HG03139 (cell line): Measurements from ENCODE around the gene PPFIA1.

Experiments
- ATAC-seq: cut with Tn5 transposase; IDR thresholded peaks from one replicate; pipeline ENCODE4 v1.9.1; 2021; ENCODE audit not compliant: unreplicated experiment

Gene PPFIA1

GRCh38 chr11:70296681-70297080, 26.2 kb downstream of the PPFIA1 start:
- ATAC-seq = no peak

- ATAC-seq = no peak
These were observed 26.9 kb downstream of the PPFIA1 start for GRCh38 chr11:70297341-70297740.

GRCh38 chr11:70298243-70298915, 27.9 kb downstream of the PPFIA1 start:
- ATAC-seq = no peak

GRCh38 chr11:70299636-70300035, 29.1 kb downstream of the PPFIA1 start:
- ATAC-seq = no peak

- no peak for ATAC-seq
These were observed 30.7 kb downstream of the PPFIA1 start for GRCh38 chr11:70301191-70301590.

- no peak for ATAC-seq
These were observed 31.4 kb downstream of the PPFIA1 start for GRCh38 chr11:70301721-70302418.

- no peak for ATAC-seq
These were observed 31.9 kb downstream of the PPFIA1 start for GRCh38 chr11:70302419-70302752.

GRCh38 chr11:70303070-70303469, 32.6 kb downstream of the PPFIA1 start:
- no peak for ATAC-seq

- ATAC-seq = no peak
These were observed 33.7 kb downstream of the PPFIA1 start for GRCh38 chr11:70304208-70304603.

- no peak for ATAC-seq
These were observed 35.0 kb downstream of the PPFIA1 start for GRCh38 chr11:70305501-70305900.

GRCh38 chr11:70306586-70307033, 36.1 kb downstream of the PPFIA1 start:
- ATAC-seq = no peak

GRCh38 chr11:70307176-70307575, 36.7 kb downstream of the PPFIA1 start:
- ATAC-seq = no peak

GRCh38 chr11:70311616-70312015, 41.1 kb downstream of the PPFIA1 start:
- no peak for ATAC-seq

GRCh38 chr11:70312401-70313357, 42.2 kb downstream of the PPFIA1 start:
- ATAC-seq = no peak

- no peak for ATAC-seq
These were observed 43.5 kb downstream of the PPFIA1 start for GRCh38 chr11:70313945-70314344.

GRCh38 chr11:70314730-70315129, 44.2 kb downstream of the PPFIA1 start:
- no peak for ATAC-seq

- no peak for ATAC-seq
These were observed 45.2 kb downstream of the PPFIA1 start for GRCh38 chr11:70315716-70316115.

GRCh38 chr11:70317581-70318305, 47.3 kb downstream of the PPFIA1 start:
- no peak for ATAC-seq

- no peak for ATAC-seq
These were observed 49.0 kb downstream of the PPFIA1 start for GRCh38 chr11:70319396-70320076.

- ATAC-seq = no peak
These were observed 52.2 kb downstream of the PPFIA1 start for GRCh38 chr11:70322666-70323065.
